GM19324 (cell line): Measurements from ENCODE around the gene TTLL11.

Source experiments
- ATAC-seq: cut with Tn5 transposase; IDR thresholded peaks from one replicate; pipeline ENCODE4 v1.9.1; 2021; ENCODE audit warnings: mild to moderate bottlenecking, moderate library complexity; ENCODE audit not compliant: unreplicated experiment, low FRiP score

The TTLL11 gene

GRCh38 chr9:121949766-121950165, 143.3 kb downstream of the TTLL11 start:
- no peak for ATAC-seq

GRCh38 chr9:121949364-121949763, 143.7 kb downstream of the TTLL11 start:
- no peak for ATAC-seq

GRCh38 chr9:121947775-121948174, 145.3 kb downstream of the TTLL11 start:
- no peak for ATAC-seq

GRCh38 chr9:121946465-121946864, 146.6 kb downstream of the TTLL11 start:
- ATAC-seq = no peak

DNA sequence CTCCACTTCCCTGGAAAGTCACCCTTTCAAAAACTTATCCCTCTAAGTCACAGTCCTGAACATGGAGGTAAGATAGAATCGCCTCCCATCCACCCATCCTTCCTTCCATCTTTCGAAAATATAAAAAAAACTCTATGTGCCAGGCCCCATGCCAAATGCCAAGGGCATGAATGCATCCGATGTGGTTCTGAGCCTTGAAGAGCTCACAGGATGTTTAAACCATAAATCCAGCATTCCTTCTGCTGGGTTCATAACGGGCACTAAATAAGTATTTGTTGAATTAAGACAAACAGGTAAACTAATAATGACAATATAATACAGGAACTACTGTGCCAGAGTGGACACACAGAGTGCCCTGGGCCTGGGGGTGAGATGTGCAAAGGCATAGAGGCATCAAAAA, 147.3 kb downstream of the TTLL11 start:
- ATAC-seq = no peak

DNA sequence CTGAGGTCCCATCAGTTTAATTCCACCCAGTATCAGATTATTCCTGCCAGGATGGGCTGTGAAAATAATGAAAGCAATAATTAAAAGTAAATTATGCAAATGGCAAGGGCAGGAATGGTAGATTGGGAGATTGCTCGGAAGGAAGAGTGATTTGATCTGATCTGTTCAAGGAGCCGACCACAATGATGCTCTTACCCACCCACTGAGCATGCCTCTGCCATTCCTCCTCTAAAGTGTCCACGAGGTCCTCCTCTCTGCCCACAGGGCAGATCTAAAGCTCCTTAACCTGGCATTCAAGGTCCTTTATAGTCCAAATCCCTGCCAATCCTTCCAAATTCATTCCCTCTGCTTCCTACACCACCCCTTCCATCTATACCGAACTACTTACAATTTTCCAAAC, 147.8 kb downstream of the TTLL11 start:
- no peak for ATAC-seq

DNA sequence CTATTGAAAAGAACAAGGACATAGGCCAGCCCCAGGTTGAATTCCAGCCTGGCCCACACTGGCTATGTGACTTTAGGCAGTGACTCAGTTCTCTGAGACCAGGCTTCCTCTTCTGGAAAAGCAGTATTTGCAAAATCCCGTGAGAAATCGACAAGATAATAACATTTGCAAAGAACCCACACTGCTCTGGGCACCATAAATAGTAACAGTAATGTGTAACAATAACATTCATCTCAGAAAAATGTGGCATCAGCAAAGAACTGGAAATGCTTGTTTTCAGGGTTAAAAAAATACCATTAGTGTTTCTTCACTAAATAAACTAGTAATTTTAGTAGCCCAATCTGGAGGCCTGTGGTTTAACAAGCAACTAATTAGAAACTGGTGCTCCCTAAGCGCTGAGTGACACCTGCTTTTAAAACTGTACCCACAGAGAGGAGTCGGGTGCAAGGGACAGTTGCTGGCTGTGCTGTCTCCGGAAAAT, 148.4 kb downstream of the TTLL11 start:
- no peak for ATAC-seq

GRCh38 chr9:121943463-121943862, 149.6 kb downstream of the TTLL11 start:
- no peak for ATAC-seq

DNA sequence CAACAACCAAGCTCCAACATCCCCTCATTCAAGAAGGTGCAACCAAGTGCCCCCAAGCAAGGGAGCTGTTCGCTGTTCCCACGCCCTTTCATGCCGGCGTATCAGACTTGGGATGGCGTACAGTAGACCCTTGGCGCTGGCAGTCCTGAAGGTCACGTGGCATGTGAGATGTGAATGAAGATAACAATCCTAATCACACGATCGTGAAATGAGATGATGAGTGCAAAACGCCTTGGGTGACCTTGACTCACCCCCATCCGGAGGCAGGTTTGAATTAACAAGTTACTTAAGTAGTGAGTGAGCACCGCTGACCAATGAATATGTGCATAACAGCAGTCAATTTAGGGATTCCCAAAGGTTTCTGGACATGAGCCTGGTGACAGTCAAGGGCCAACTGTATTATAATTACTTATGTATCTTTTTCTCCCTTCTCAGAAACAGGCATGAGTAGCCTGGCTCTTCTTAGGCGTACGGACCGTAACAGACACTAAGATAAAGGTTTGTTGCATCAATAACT, 150.2 kb downstream of the TTLL11 start:
- no peak for ATAC-seq

DNA sequence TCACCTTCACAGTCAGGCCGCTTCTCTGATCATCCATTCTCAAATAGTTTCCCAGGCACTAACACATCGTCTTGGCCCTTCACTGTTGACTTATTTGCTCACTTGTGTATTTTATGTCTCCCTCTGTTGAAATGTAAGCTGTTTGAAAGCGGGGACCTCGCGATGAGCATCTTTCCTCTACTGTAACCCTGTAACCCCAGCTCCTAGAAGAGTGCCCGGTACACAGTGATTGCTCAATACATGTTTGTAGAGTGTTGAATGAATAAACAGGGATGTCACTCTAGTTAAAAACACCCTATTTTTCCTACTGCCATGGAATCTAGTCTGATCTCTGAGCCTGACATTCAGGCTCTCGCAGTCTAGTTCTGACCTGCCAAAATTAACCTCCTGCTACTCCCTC, 150.8 kb downstream of the TTLL11 start:
- no peak for ATAC-seq

DNA sequence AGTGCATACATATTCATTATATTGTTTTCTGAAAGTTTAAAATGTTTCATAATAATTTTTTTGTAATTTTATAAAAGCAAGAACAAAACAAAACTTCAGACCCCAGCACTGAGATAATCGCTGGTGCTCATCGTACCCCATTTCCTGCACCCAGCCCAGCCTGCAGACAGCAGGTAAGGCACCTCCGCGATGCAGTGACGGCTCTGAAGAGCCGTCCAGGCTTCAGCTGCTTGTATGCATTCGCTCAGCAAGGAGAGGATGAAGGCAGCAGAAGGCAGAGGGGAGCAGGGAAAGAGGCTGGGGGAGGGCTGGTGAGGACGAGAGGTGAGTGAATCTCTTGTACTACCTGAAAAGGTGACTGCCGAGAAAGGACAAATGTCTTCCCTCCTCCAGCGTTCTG, 153.5 kb downstream of the TTLL11 start:
- no peak for ATAC-seq

GRCh38 chr9:121938621-121939020, 154.5 kb downstream of the TTLL11 start:
- ATAC-seq = no peak

- ATAC-seq = no peak
These were observed 155.9 kb downstream of the TTLL11 start for GRCh38 chr9:121937240-121937639.

- no peak for ATAC-seq
These were observed 157.4 kb downstream of the TTLL11 start for GRCh38 chr9:121935739-121936138.

- no peak for ATAC-seq
These were observed 162.2 kb downstream of the TTLL11 start for GRCh38 chr9:121930956-121931355.

DNA sequence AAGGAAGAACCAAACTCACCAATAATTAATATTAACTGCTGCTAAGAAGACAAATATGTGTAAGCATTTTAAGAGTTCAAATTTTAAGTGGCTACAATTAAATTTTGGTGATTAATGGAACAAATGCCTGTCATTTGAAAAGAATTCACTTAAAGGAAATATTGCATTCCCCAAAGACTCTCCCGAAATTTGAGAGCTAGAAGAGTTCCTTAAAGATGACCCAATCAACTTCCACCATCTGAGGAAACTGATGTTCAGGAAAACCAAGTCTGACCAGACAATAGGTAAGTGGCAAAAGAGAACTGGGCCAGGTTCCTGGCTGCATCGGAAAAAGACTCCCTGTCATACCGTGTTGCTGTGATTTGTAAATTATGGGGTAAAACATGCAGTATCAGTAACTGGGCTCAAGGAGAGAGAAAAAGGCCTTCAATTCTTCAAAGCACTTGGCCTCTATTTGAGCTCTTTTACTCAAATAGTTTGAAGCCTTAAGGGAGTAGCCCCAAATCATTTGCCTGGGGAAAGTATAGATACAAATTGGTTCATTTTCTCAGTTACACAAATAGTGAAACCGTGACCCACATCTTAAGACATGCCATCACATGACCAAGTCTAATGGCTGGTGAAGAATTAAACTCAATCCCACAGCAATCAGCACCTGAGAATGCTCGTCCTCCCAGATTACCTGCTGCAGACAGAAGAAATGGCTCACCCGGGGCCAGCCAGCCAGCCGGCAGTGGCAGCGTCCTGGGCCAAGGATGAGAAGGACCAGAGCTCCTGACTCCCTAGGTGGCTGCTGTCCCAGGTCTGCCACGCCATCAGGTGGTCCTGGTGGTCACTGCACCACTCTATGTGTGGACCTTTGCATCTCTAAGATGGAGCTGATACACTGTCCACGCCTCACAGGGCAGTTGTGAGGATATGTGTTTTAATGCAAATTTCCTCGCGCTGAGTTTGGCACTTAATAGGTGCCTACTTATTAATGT, 162.9 kb downstream of the TTLL11 start:
- ATAC-seq = no peak

- no peak for ATAC-seq
These were observed 165.5 kb downstream of the TTLL11 start for GRCh38 chr9:121927636-121928035.

GRCh38 chr9:121927081-121927480, 166.0 kb downstream of the TTLL11 start:
- ATAC-seq = no peak

DNA sequence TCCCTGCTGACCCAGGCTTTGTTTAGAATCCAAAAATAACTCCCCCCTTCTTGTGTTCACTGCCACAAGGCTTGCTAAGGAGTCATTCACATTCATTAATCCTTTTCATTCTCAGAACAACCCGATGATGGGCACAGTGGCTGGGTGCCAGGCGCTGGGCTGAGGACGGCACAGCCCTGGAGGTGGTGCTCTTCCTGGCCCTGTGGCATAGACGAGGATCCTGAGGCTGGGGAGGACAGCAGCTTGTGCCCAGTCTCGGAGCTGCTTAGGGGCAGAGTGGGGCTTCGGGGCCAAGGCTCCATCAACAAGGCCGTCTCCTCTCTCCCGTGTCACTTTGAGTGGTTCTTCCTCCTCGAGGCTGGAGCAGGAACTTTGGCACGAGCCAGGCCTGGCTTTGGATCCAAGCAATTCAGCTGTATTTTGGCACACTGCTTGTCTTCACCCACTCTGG, 166.7 kb downstream of the TTLL11 start:
- ATAC-seq = no peak

GRCh38 chr9:121925935-121926334, 167.2 kb downstream of the TTLL11 start:
- ATAC-seq = no peak

DNA sequence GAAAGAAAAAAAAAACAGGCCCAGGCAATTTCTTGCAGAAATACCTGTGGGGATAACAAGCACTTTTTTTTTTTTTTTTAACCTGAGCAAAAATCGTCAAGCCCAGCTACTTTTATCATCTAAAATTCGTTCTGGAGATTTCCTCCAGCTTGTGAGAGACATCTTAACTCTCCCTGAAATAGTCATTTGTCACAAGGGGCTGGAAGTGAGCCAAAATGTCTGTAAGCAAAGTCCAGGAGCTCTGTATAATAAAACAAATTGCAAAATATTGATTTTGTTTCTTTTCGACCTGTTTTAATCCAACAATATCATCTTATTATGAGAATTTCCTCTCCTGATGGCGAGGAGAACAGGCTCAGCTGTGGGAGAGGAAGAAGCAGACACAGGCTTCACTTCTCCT, 168.4 kb downstream of the TTLL11 start:
- no peak for ATAC-seq

GRCh38 chr9:121921444-121921843, 171.7 kb downstream of the TTLL11 start:
- no peak for ATAC-seq
